Motor neuron (in vitro differentiated cells): ENCODE results near the gene FSCB. TPM values are rescaled to one million over a fixed set of nuclear protein-coding genes. Genes with fewer than 3 reads are reported as not detected.

ENCODE experiments used
- ATAC-seq, 8 experiments: fragments of 200-7000 bp; cut with Tn5 transposase; replicated peaks in 6 of 8; 2 replicates each; pipeline ENCODE4 v1.8.0; 2021; ENCODE audit warnings: mild to moderate bottlenecking in 8 of 8, moderate library complexity in 8 of 8
- H3K27ac ChIP-seq, 2 donors: fragments of 250-450 bp; sonication (Bioruptor Pico); 2 replicates each; pipeline ENCODE4 v1.9.0; 2021; ENCODE audit warnings: antibody characterized with exemption in 2 of 2, mild to moderate bottlenecking in 2 of 2, moderate library complexity in 1 of 2
- H3K4me1 ChIP-seq, 2 donors: fragments of 250-450 bp; sonication (Bioruptor Pico); replicated peaks in 1 of 2; 2 replicates each; pipeline ENCODE4 v1.6.1; 2021; ENCODE audit warnings: antibody characterized with exemption in 2 of 2, mild to moderate bottlenecking in 2 of 2, moderate library complexity in 1 of 2
- H3K4me3 ChIP-seq, 5 donors: fragments of 250-450 bp; sonication (Bioruptor Pico); 2 replicates each; pipeline ENCODE4 v1.9.0; 2021; ENCODE audit warnings: antibody characterized with exemption in 5 of 5, mild to moderate bottlenecking in 5 of 5, moderate library complexity in 4 of 5
- WGBS, 10 experiments: fragments of 450-650 bp; shearing (Covaris generic); methylation state at CpG; one replicate each; pipeline ENCODE4 v1.0.0; 2022; 5-methylcytosine and 5-hydroxymethylcytosine counted together
- in situ Hi-C, 9 experiments: fragments of 400-800 bp; cut with MboI; loops; one replicate each; pipeline ENCODE4 v1.15.0; 2021; ENCODE audit warnings: low sequenced_read_pairs in 9 of 9, low pct_unique_long_range_greater_than_20kb in 2 of 9; ENCODE audit not compliant: unreplicated experiment in 9 of 9
- total RNA-seq, 8 experiments: library from RNA; unstranded; fragments of 300-600 nt; gene quantifications; 2 replicates each; pipeline versions ENCODE4 v1.2.3 to v1.2.4, GENCODE V29; 2022

The FSCB gene
- total RNA-seq, 8 experiments from 2014 or later = 0.05 to 0.24 (median 0.09) TPM; not detected in 4

DNA sequence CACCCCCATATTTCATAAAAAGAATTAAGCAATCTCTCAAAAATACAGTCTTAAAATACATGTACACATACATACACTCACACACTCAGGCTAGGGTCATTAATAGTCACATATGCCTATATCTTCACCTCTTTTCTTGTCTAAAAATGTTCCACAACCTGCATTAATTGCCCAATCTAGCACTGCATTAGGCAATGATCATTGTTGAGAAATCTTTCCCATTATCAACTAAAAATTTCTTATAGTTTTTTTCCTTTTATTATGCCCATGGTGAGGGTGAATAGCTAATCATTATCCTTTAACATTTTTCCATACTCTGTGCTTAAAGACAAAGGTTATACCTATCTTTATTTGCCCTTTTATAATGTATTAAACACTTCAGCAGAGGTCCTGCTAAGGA lies 38.3 kb downstream of the FSCB start:
- ATAC-seq = no peak
- in situ Hi-C loops = no loop called here
- Histone ChIP-seq H3K4me3 (no peak overlapping the region), H3K27ac (no peak overlapping the region), H3K4me1 (no peaks in the 10 kb centered on the region)

- WGBS, 10 experiments = 7 to 89% (median 45%) methylated on average over 1 to 4 of the region's 4 CpGs; no CpG with 5 or more reads in 2 of the 10 experiments
- Histone ChIP-seq H3K27ac (no peak overlapping the region), H3K4me1 (no peaks in the 10 kb centered on the region), H3K4me3 (no peak overlapping the region)
- in situ Hi-C loops = no loop called here
- peak in 1 of 8 experiments; percentile 31 for ATAC-seq
Observed at GRCh38 chr14:44463356-44464004, 43.6 kb downstream of the FSCB start.

- H3K27ac ChIP-seq = no peak overlapping the region
- no peak overlapping the region for H3K4me3 ChIP-seq
- 50 to 100% (median 85%) methylated on average over 1 of the region's 1 CpG; no CpG with 5 or more reads in 6 of the 10 experiments for WGBS, 10 experiments
- no peak for ATAC-seq
- in situ Hi-C loops = no loop called here
- H3K4me1 ChIP-seq = no peaks in the 10 kb centered on the region
Observed at GRCh38 chr14:44462381-44462780, 44.7 kb downstream of the FSCB start.

GRCh38 chr14:44461811-44462210 lies 45.3 kb downstream of the FSCB start:
- WGBS, 10 experiments = 0 to 50% (median 31%) methylated on average over 1 to 2 of the region's 2 CpGs; no CpG with 5 or more reads in 4 of the 10 experiments
- no peak for ATAC-seq
- in situ Hi-C loops = no loop called here
- Histone ChIP-seq H3K27ac (no peak overlapping the region), H3K4me1 (no peaks in the 10 kb centered on the region), H3K4me3 (no peak overlapping the region)
